ENCODE results near the gene CYSLTR2. TPM values are rescaled to one million over a fixed set of nuclear protein-coding genes. Genes with fewer than 3 reads are reported as not detected.

Gene CYSLTR2
- total RNA-seq, 1 donor: not detected

DNA sequence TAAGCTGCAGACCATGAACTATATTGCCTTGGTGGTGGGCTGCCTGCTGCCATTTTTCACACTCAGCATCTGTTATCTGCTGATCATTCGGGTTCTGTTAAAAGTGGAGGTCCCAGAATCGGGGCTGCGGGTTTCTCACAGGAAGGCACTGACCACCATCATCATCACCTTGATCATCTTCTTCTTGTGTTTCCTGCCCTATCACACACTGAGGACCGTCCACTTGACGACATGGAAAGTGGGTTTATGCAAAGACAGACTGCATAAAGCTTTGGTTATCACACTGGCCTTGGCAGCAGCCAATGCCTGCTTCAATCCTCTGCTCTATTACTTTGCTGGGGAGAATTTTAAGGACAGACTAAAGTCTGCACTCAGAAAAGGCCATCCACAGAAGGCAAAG lies 53.7 kb downstream of the CYSLTR2 start:
- DNase-seq (ENCODE audit: low read depth): no peak
- H3K4me3 ChIP-seq (ENCODE audit: low read depth, low read length): no peak overlapping the region
- TF ChIP-seq, protein P1, sequence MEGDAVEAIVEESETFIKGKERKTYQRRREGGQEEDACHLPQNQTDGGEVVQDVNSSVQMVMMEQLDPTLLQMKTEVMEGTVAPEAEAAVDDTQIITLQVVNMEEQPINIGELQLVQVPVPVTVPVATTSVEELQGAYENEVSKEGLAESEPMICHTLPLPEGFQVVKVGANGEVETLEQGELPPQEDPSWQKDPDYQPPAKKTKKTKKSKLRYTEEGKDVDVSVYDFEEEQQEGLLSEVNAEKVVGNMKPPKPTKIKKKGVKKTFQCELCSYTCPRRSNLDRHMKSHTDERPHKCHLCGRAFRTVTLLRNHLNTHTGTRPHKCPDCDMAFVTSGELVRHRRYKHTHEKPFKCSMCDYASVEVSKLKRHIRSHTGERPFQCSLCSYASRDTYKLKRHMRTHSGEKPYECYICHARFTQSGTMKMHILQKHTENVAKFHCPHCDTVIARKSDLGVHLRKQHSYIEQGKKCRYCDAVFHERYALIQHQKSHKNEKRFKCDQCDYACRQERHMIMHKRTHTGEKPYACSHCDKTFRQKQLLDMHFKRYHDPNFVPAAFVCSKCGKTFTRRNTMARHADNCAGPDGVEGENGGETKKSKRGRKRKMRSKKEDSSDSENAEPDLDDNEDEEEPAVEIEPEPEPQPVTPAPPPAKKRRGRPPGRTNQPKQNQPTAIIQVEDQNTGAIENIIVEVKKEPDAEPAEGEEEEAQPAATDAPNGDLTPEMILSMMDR (IDR thresholded peaks at IDR 0.05; ENCODE audit: insufficient read depth, low read length): no peak

DNA sequence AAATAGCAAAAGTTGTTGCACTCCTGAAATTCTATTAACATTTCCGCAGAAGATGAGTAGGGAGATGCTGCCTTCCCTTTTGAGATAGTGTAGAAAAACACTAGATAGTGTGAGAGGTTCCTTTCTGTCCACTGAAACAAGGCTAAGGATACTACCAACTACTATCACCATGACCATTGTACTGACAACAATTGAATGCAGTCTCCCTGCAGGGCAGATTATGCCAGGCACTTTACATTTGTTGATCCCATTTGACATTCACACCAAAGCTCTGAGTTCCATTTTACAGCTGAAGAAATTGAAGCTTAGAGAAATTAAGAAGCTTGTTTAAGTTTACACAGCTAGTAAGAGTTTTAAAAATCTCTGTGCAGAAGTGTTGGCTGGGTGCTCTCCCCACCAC lies 55.0 kb downstream of the CYSLTR2 start:
- H3K4me3 ChIP-seq (ENCODE audit: low read depth, low read length): no peak overlapping the region
- TF ChIP-seq, protein P1 (IDR thresholded peaks at IDR 0.05; ENCODE audit: insufficient read depth, low read length): no peak
- DNase-seq (ENCODE audit: low read depth): no peak

DNA sequence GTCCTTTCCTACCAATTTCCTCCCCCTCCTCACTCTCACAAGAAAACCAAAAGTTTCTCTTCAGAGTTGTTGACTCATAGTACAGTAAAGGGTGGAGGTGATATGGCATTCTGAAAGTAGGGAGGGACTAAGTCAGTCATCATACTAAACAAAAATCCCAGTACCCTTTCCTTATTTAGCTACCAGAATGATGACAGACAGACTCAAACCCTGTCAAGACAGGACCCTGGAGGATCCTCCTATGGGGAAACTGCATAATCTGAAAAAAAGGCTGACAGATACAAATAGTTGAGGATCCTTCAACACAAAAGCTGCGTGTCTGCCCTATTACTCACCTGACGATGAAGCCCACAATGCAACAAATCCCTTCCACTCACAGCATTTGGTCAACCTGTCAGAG lies 55.5 kb downstream of the CYSLTR2 start:
- no peak overlapping the region for H3K4me3 ChIP-seq (ENCODE audit: low read depth, low read length)
- TF ChIP-seq, protein P1 (IDR thresholded peaks at IDR 0.05; ENCODE audit: insufficient read depth, low read length): no peak
- no peak for DNase-seq (ENCODE audit: low read depth)

DNA sequence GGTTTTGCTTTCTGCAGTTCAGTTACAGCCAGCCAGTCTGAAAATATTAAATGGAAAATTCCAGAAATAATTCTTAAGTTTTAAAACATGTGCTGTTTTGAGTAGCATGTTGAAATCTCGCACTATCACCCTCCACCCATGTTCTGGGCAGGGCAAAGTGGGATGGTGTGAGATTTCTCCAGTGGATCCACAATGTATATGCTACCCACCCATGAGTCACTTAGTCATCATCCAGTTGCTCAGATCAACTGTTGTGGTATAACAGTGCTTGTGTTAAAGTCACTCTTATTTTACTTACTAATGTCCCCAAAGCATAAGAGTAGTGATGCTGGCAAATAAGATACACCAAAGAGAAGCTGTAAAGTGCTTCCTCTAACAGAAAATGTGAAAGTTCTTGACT lies 56.4 kb downstream of the CYSLTR2 start:
- H3K4me3 ChIP-seq (ENCODE audit: low read depth, low read length): no peak overlapping the region
- TF ChIP-seq, protein P1 (IDR thresholded peaks at IDR 0.05; ENCODE audit: insufficient read depth, low read length): no peak
- no peak for DNase-seq (ENCODE audit: low read depth)

DNA sequence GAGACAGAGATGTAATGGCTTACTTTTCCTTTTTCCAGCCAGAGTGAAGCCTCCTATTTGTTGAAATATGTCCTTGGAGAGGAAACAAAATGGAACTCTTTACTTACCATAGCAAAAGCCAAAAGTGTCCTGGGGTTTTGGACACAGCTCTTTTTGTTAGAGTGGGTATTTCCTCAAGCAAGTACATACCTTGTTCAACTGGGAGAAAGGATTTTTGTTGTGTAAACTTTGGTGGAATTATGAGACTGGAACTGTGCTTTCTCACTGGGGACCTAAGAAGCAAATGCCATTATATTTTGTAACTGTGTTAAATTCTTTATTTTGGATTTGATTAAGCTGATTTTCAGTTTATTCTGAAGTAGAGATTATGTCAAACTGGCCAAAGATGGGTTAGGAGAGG lies 58.4 kb downstream of the CYSLTR2 start:
- no peak overlapping the region for H3K4me3 ChIP-seq (ENCODE audit: low read depth, low read length)
- no peak for DNase-seq (ENCODE audit: low read depth)
- TF ChIP-seq, protein P1 (IDR thresholded peaks at IDR 0.05; ENCODE audit: insufficient read depth, low read length): no peak

DNA sequence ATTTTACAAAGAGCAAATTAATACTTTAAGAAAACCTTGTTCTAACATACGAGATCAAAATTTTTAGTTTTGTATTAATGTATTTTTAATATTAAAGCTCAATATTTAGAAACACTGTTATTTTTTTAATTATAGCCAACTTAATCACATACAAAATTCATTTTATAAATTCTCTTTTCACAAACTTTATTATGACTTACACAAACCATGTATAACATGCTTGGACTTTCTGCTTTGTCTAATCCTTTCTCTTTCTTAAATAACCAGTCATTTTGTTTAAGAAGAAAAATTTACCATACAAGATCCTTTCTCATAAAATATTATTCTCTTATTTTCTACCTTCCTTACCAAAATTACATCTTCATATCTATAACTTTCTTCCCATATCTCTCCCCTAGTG lies 62.2 kb downstream of the CYSLTR2 start:
- TF ChIP-seq, protein P1 (IDR thresholded peaks at IDR 0.05; ENCODE audit: insufficient read depth, low read length): no peak
- DNase-seq (ENCODE audit: low read depth): no peak
- H3K4me3 ChIP-seq (ENCODE audit: low read depth, low read length): no peak overlapping the region

DNA sequence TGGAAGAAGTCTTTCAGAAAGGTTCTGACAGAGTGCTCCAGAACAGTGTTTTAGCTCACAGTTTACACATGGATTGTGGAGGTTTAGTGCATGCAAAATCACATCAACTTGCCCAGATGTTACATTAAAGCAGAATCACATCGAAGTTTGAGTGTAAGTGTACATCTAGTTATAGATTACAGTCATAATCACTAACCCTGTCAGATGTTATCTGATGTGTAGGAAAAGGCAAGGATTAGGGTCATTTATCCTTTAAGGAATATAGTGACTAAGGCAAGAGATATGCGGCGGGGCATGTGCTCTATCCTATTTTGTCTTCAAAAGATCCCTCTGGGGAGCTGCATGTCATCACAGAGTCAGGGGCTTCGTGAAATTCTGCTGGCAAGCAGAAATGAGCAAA lies 66.9 kb downstream of the CYSLTR2 start:
- TF ChIP-seq, protein P1 (IDR thresholded peaks at IDR 0.05; ENCODE audit: insufficient read depth, low read length): no peak
- H3K4me3 ChIP-seq (ENCODE audit: low read depth, low read length): no peak overlapping the region
- DNase-seq (ENCODE audit: low read depth): no peak

Measured in fibroblast of the aortic adventitia (primary cell).